Endothelial cell of umbilical vein (primary cell): ENCODE data around the gene FHOD3. TPM values are rescaled to one million over a fixed set of nuclear protein-coding genes. Genes with fewer than 3 reads are reported as not detected.

Source experiments
- BruUV-seq: library from RNA; stranded (reverse); fragments of 400-500 nt; replicated peaks from 2 replicates; lab custom pipeline; 2021; lab: Mats Ljungman, UMichigan
- CTCF ChIA-PET: fragments of 300-600, 350-600 bp; sonication (Branson Sonifier 250); formaldehyde crosslinking; loops from one replicate; lab custom pipeline; 2021; ENCODE audit warnings: antibody characterized with exemption, inconsistent platforms; lab: Charles Lee
- POLR2A ChIA-PET: fragments of 300-600, 350-600 bp; sonication (Branson Sonifier 250); formaldehyde crosslinking; loops from one replicate; lab custom pipeline; 2021; ENCODE audit warnings: antibody characterized with exemption, inconsistent platforms; lab: Charles Lee
- DNase-seq: peaks from one replicate; pipeline ENCODE4 v3.0.0-alpha.2; 2011; ENCODE audit warnings: low read depth, low spot score
- FAIRE-seq: peaks from 2 replicates; lab custom pipeline; 2011; peaks lifted over from hg19 to GRCh38; lab: Jason Lieb, UNC
- H2AFZ ChIP-seq: 2 replicates; pipeline ENCODE4 v1.6.0; 2012; ENCODE audit warnings: low read depth, low read length, control low read depth, inconsistent platforms
- H3K27ac ChIP-seq: 2 replicates; pipeline ENCODE4 v1.5.1; 2011; ENCODE audit warnings: low read depth, mild to moderate bottlenecking, control low read depth, low read length, moderate library complexity; ENCODE audit not compliant: insufficient read depth
- H3K27me3 ChIP-seq, 2 experiments: 2 replicates each; pipeline versions ENCODE4 v1.6.0 to v1.6.1; 2011; ENCODE audit warnings: low read length in 2 of 2, mixed read lengths in 1 of 2; ENCODE audit not compliant: control insufficient read depth in 2 of 2, insufficient read depth in 2 of 2
- H3K36me3 ChIP-seq, 2 experiments: 2 replicates in 1 of 2; 3 replicates in 1 of 2; pipeline ENCODE4 v1.5.1; 2011; ENCODE audit warnings: low read length in 2 of 2, mild to moderate bottlenecking in 1 of 2, moderate library complexity in 1 of 2; ENCODE audit not compliant: control insufficient read depth in 2 of 2, insufficient read depth in 2 of 2; ENCODE audit errors: extremely low read depth in 1 of 2
- H3K4me1 ChIP-seq: 3 replicates; pipeline ENCODE4 v1.5.1; 2011; ENCODE audit warnings: mild to moderate bottlenecking, low read length; ENCODE audit not compliant: control insufficient read depth, insufficient read depth; ENCODE audit errors: extremely low read depth
- H3K4me2 ChIP-seq: 2 replicates; pipeline ENCODE4 v1.6.1; 2011; ENCODE audit warnings: low read length, control low read depth, mixed read lengths; ENCODE audit not compliant: insufficient read depth
- H3K4me3 ChIP-seq, 3 experiments: fragments of 200-600 bp in 1 of 3; sonication (generic), shearing (Covaris generic) in 1 of 3; replicated peaks in 1 of 3; 2 replicates each; pipeline ENCODE4 v1.5.1; 2011 to 2016; ENCODE audit warnings: control low read depth in 3 of 3, low read length in 3 of 3, mild to moderate bottlenecking in 2 of 3, inconsistent platforms in 1 of 3, low read depth in 1 of 3, moderate library complexity in 1 of 3; ENCODE audit not compliant: insufficient read depth in 1 of 3
- H3K79me2 ChIP-seq: 2 replicates; pipeline ENCODE4 v1.6.0; 2012; ENCODE audit warnings: low read length, inconsistent platforms; ENCODE audit not compliant: control insufficient read depth, insufficient read depth
- H3K9ac ChIP-seq: replicated peaks from 2 replicates; pipeline ENCODE3; 2011; ENCODE audit warnings: low read length, control low read depth; ENCODE audit not compliant: insufficient read depth; ENCODE audit errors: extremely low read depth
- H3K9me1 ChIP-seq: replicated peaks from 3 replicates; pipeline ENCODE4 v1.6.0; 2011; ENCODE audit warnings: mild to moderate bottlenecking, low read length; ENCODE audit not compliant: control insufficient read depth, insufficient read depth; ENCODE audit errors: extremely low read depth
- H3K9me3 ChIP-seq: replicated peaks from 2 replicates; pipeline ENCODE4 v1.5.1; 2012; ENCODE audit warnings: low read length, inconsistent platforms; ENCODE audit not compliant: control insufficient read depth, insufficient read depth
- H4K20me1 ChIP-seq: replicated peaks from 2 replicates; pipeline ENCODE3; 2011; ENCODE audit warnings: mild to moderate bottlenecking, low read length; ENCODE audit not compliant: control insufficient read depth, insufficient read depth; ENCODE audit errors: extremely low read depth
- EZH2 ChIP-seq: IDR thresholded peaks from 2 replicates; pipeline ENCODE4 v1.6.1; 2012; ENCODE audit warnings: borderline replicate concordance, low read depth, mild to moderate bottlenecking, moderate library complexity, low read length, inconsistent platforms; ENCODE audit not compliant: severe bottlenecking
- FOS ChIP-seq: IDR thresholded peaks from 2 replicates; pipeline ENCODE4 v1.6.1; 2011; ENCODE audit warnings: mild to moderate bottlenecking, low read length, moderate library complexity, borderline replicate concordance; ENCODE audit not compliant: insufficient read depth
- GATA2 ChIP-seq: IDR thresholded peaks from 2 replicates; pipeline ENCODE4 v1.7.0; 2011; ENCODE audit warnings: low read depth, mild to moderate bottlenecking, moderate library complexity, mixed read lengths, low read length; ENCODE audit not compliant: insufficient read length, insufficient read depth
- JUN ChIP-seq: IDR thresholded peaks from 2 replicates; pipeline ENCODE4 v1.6.1; 2011; ENCODE audit warnings: borderline replicate concordance, low read depth; ENCODE audit not compliant: insufficient read length, insufficient read depth
- MAX ChIP-seq: IDR thresholded peaks from 2 replicates; pipeline ENCODE4 v1.6.1; 2011; ENCODE audit not compliant: insufficient read depth, insufficient read length
- MYC ChIP-seq: IDR thresholded peaks from one replicate; pipeline ENCODE4 v1.6.1; 2011; ENCODE audit warnings: mild to moderate bottlenecking, low read depth, low read length
- POLR2A ChIP-seq: IDR thresholded peaks from 2 replicates; pipeline ENCODE4 v1.6.1; 2012; ENCODE audit warnings: low read depth, mild to moderate bottlenecking, control low read depth, low read length
- POLR2AphosphoS5 ChIP-seq: IDR thresholded peaks from 2 replicates; pipeline ENCODE4 v1.6.1; 2012; ENCODE audit warnings: low read depth, mild to moderate bottlenecking, control low read depth, low read length, moderate library complexity; ENCODE audit not compliant: insufficient read depth
- dilution Hi-C: fragments of 300-500 bp; cut with MboI; formaldehyde crosslinking; loops from one replicate; pipeline ENCODE4 v1.15.0; 2019; ENCODE audit warnings: low sequenced_read_pairs; ENCODE audit not compliant: extremely low pct_ligation_motif_present
- intact Hi-C: fragments of 100-400 bp; cut with micrococcal nuclease; formaldehyde crosslinking; loops from one replicate; pipeline ENCODE4 v1.10.0; 2022
- polyA plus RNA-seq, 4 experiments: library from polyadenylated mRNA; depleted of rRNA in 3 of 4; stranded (reverse) in 3 of 4; unstranded in 1 of 4; fragments of >200 nt; gene quantifications; 2 replicates each; pipeline versions ENCODE4 v1.2.1 to v1.2.3, GENCODE V29; 2011 to 2012; ENCODE audit warnings: missing spikeins in 1 of 4
- total RNA-seq: library from RNA; stranded (reverse); gene quantifications from 2 replicates; pipeline ENCODE4 v1.2.3, GENCODE V29; 2021
- TF ChIP-seq, protein P1 (sequence below), 2 donors: IDR thresholded peaks; 1 replicate in 1 of 2; 2 replicates in 1 of 2; pipeline ENCODE4 v1.5.1; 2011; ENCODE audit warnings: low read length in 2 of 2, mild to moderate bottlenecking in 2 of 2, moderate library complexity in 2 of 2, control low read depth in 1 of 2, inconsistent platforms in 1 of 2, low read depth in 1 of 2; ENCODE audit not compliant: insufficient read depth in 1 of 2; ENCODE audit errors: extremely low read depth in 1 of 2

The FHOD3 gene
- total and polyA plus RNA-seq, 2 donors (not counting 3 experiments of a cell fraction or from before 2014, with no cell fraction given) = 0.06 to 1.5 TPM

- Histone ChIP-seq H3K9me1 (no peaks in the 10 kb centered on the region), H3K4me2 (no peak overlapping the region), H3K27me3 (no peaks in the 10 kb centered on the region), H3K9me3 (no peaks in the 10 kb centered on the region), H3K36me3 (no peaks in the 10 kb centered on the region), H3K4me3 (no peak overlapping the region), H3K79me2 (no peaks in the 10 kb centered on the region), H3K9ac (no peak overlapping the region), H3K4me1 (no peaks in the 10 kb centered on the region), H4K20me1 (no peaks in the 10 kb centered on the region), H3K27ac (no peak overlapping the region), H2AFZ (no peak overlapping the region)
- no peak for TF ChIP-seq POLR2AphosphoS5
- TF ChIP-seq EZH2 = no peak
- no peak for TF ChIP-seq MYC
- TF ChIP-seq, protein P1, sequence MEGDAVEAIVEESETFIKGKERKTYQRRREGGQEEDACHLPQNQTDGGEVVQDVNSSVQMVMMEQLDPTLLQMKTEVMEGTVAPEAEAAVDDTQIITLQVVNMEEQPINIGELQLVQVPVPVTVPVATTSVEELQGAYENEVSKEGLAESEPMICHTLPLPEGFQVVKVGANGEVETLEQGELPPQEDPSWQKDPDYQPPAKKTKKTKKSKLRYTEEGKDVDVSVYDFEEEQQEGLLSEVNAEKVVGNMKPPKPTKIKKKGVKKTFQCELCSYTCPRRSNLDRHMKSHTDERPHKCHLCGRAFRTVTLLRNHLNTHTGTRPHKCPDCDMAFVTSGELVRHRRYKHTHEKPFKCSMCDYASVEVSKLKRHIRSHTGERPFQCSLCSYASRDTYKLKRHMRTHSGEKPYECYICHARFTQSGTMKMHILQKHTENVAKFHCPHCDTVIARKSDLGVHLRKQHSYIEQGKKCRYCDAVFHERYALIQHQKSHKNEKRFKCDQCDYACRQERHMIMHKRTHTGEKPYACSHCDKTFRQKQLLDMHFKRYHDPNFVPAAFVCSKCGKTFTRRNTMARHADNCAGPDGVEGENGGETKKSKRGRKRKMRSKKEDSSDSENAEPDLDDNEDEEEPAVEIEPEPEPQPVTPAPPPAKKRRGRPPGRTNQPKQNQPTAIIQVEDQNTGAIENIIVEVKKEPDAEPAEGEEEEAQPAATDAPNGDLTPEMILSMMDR (IDR thresholded peaks at IDR 0.05; ENCODE audit: extremely low read depth in 1 of 2, insufficient read depth in 1 of 2, low read depth in 1 of 2, low read length in 2 of 2) = no peak
- TF ChIP-seq FOS = no peak
- no peak for TF ChIP-seq MAX
- TF ChIP-seq GATA2 = no peak
- no peak for TF ChIP-seq POLR2A
- TF ChIP-seq JUN = no peak
- intact Hi-C loops = no loop called here
- FAIRE-seq = no peak
- no peak for DNase-seq
- ChIA-PET POLR2A (no interaction called here), CTCF (no interaction called here)
- no TSS peak for BruUV-seq
- dilution Hi-C loops = no loop called here
Observed at GRCh38 chr18:36440614-36441013, 143.1 kb downstream of the FHOD3 start.
